OCI-LY1 (cell line): ENCODE results near the gene NF2.

Experiments
- H2AFZ ChIP-seq: fragments of 200-600 bp; sonication (generic), shearing (Covaris generic); 2 replicates; pipeline ENCODE4 v1.6.0; 2014; ENCODE audit warnings: antibody characterized with exemption, mild to moderate bottlenecking, low read length
- H3F3A ChIP-seq: fragments of 200-600 bp; sonication (generic), shearing (Covaris generic); 2 replicates; pipeline ENCODE4 v1.6.0; 2014; ENCODE audit warnings: mild to moderate bottlenecking, antibody characterized with exemption, low read length, moderate library complexity; ENCODE audit not compliant: insufficient read depth
- H3K27ac ChIP-seq: fragments of 200-600 bp; sonication (generic); 2 replicates; pipeline ENCODE4 v1.5.1; 2014; ENCODE audit warnings: low read length, mixed run types, mild to moderate bottlenecking, low read depth; ENCODE audit not compliant: poor library complexity, severe bottlenecking
- H3K27me3 ChIP-seq: fragments of 200-600 bp; sonication (generic); 2 replicates; pipeline ENCODE4 v1.6.0; 2014; ENCODE audit warnings: antibody characterized with exemption, mild to moderate bottlenecking, low read length, moderate library complexity; ENCODE audit not compliant: insufficient read depth
- H3K36me3 ChIP-seq: fragments of 200-600 bp; sonication (generic); 2 replicates; pipeline ENCODE4 v1.6.1; 2014; ENCODE audit warnings: mild to moderate bottlenecking, antibody characterized with exemption, low read length, moderate library complexity, mixed read lengths; ENCODE audit not compliant: insufficient read depth
- H3K4me1 ChIP-seq: fragments of 200-600 bp; sonication (generic); 2 replicates; pipeline ENCODE4 v1.5.1; 2014; ENCODE audit warnings: mild to moderate bottlenecking, low read length, moderate library complexity; ENCODE audit not compliant: insufficient read depth, severe bottlenecking
- H3K4me2 ChIP-seq: fragments of 200-600 bp; sonication (generic), shearing (Covaris generic); 2 replicates; pipeline ENCODE4 v1.6.1; 2014; ENCODE audit warnings: low read length
- H3K4me3 ChIP-seq: fragments of 200-600 bp; sonication (generic); 2 replicates; pipeline ENCODE4 v1.5.1; 2014; ENCODE audit warnings: low read length, low read depth, mild to moderate bottlenecking, mixed read lengths; ENCODE audit not compliant: poor library complexity, severe bottlenecking
- H3K79me2 ChIP-seq: fragments of 200-600 bp; shearing (Covaris generic); 2 replicates; pipeline ENCODE4 v1.6.1; 2016; ENCODE audit warnings: mixed run types, low read length, mixed read lengths; ENCODE audit not compliant: insufficient read depth
- H3K9ac ChIP-seq: fragments of 200-600 bp; sonication (generic), shearing (Covaris generic); 2 replicates; pipeline ENCODE4 v1.6.1; 2014; ENCODE audit warnings: mild to moderate bottlenecking, low read length, mixed read lengths
- H3K9me2 ChIP-seq: fragments of 200-600 bp; sonication (generic), shearing (Covaris generic); 2 replicates; pipeline ENCODE4 v1.6.1; 2014; ENCODE audit warnings: low read depth, mild to moderate bottlenecking, low read length, mixed read lengths
- H3K9me3 ChIP-seq: fragments of 200-600 bp; shearing (Covaris generic); 2 replicates; pipeline ENCODE4 v1.6.1; 2014; ENCODE audit warnings: low read length, mixed read lengths
- H4K20me1 ChIP-seq: fragments of 200-600 bp; sonication (generic), shearing (Covaris generic); 2 replicates; pipeline ENCODE4 v1.6.0; 2016; ENCODE audit warnings: mild to moderate bottlenecking, low read length; ENCODE audit not compliant: insufficient read depth
- EZH2 ChIP-seq: fragments of 200-600 bp; sonication (generic), shearing (Covaris generic); IDR thresholded peaks from 2 replicates; pipeline ENCODE4 v1.8.0; 2017; ENCODE audit warnings: borderline replicate concordance, mixed run types, mild to moderate bottlenecking, antibody characterized with exemption, low read length, moderate library complexity, mixed read lengths
- TF ChIP-seq, protein P1 (sequence below): fragments of 200-600 bp; sonication (generic), shearing (Covaris generic); IDR thresholded peaks from 2 replicates; pipeline ENCODE4 v1.5.1; 2017; ENCODE audit warnings: mild to moderate bottlenecking, antibody characterized with exemption, low read length, moderate library complexity, mixed read lengths

NF2 gene

DNA sequence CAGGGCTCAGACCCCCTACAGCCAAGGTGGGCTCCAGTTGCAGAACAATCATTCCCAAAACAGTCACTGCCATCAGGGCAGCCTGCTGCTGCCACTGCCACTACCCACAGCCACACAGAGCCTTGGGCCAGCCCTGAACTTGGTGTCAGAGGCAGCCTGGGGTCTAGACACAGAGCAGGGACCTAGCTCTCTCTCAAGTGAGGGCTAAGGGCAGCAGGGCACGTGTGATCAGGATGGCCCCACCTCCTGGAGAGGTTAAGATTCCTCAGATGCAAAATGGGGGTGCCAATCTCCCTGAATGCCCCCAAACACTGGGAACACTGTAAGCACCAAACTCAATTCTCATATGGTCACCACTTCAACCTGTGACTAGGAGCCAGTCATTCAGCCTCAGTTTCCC, 132.0 kb downstream of the NF2 start:
- H4K20me1 ChIP-seq = no peaks in the 10 kb centered on the region
- no peaks in the 10 kb centered on the region for H3K79me2 ChIP-seq
- no peak overlapping the region for H2AFZ ChIP-seq
- H3F3A ChIP-seq = no peaks in the 10 kb centered on the region
- H3K9ac ChIP-seq = no peak overlapping the region
- H3K4me1 ChIP-seq = no peaks in the 10 kb centered on the region
- no peak overlapping the region for H3K27ac ChIP-seq
- H3K9me3 ChIP-seq = no peaks in the 10 kb centered on the region
- 0 out of 2 replicates have a peak, but pooled peaks cover 6% of the 10 kb centered on the region for H3K36me3 ChIP-seq
- no peak overlapping the region for H3K4me2 ChIP-seq
- no peak for TF ChIP-seq EZH2
- TF ChIP-seq, protein P1, sequence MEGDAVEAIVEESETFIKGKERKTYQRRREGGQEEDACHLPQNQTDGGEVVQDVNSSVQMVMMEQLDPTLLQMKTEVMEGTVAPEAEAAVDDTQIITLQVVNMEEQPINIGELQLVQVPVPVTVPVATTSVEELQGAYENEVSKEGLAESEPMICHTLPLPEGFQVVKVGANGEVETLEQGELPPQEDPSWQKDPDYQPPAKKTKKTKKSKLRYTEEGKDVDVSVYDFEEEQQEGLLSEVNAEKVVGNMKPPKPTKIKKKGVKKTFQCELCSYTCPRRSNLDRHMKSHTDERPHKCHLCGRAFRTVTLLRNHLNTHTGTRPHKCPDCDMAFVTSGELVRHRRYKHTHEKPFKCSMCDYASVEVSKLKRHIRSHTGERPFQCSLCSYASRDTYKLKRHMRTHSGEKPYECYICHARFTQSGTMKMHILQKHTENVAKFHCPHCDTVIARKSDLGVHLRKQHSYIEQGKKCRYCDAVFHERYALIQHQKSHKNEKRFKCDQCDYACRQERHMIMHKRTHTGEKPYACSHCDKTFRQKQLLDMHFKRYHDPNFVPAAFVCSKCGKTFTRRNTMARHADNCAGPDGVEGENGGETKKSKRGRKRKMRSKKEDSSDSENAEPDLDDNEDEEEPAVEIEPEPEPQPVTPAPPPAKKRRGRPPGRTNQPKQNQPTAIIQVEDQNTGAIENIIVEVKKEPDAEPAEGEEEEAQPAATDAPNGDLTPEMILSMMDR = no peak
- H3K4me3 ChIP-seq = no peak overlapping the region
- no peaks in the 10 kb centered on the region for H3K27me3 ChIP-seq
- H3K9me2 ChIP-seq = no peaks in the 10 kb centered on the region

GRCh38 chr22:29737251-29738117, 134.1 kb downstream of the NF2 start:
- no peak overlapping the region for H2AFZ ChIP-seq
- no peaks in the 10 kb centered on the region for H3K9me2 ChIP-seq
- no peak overlapping the region for H3K27ac ChIP-seq
- no peak overlapping the region for H3K9ac ChIP-seq
- no peak overlapping the region for H3K4me3 ChIP-seq
- 0 out of 2 replicates have a peak, but pooled peaks cover 6% of the 10 kb centered on the region for H3K36me3 ChIP-seq
- H3K27me3 ChIP-seq = no peaks in the 10 kb centered on the region
- no peaks in the 10 kb centered on the region for H3K9me3 ChIP-seq
- TF ChIP-seq, protein P1 = no peak
- TF ChIP-seq EZH2 = no peak
- no peaks in the 10 kb centered on the region for H3K4me1 ChIP-seq
- H3F3A ChIP-seq = no peaks in the 10 kb centered on the region
- no peaks in the 10 kb centered on the region for H3K79me2 ChIP-seq
- no peak overlapping the region for H3K4me2 ChIP-seq
- no peaks in the 10 kb centered on the region for H4K20me1 ChIP-seq

DNA sequence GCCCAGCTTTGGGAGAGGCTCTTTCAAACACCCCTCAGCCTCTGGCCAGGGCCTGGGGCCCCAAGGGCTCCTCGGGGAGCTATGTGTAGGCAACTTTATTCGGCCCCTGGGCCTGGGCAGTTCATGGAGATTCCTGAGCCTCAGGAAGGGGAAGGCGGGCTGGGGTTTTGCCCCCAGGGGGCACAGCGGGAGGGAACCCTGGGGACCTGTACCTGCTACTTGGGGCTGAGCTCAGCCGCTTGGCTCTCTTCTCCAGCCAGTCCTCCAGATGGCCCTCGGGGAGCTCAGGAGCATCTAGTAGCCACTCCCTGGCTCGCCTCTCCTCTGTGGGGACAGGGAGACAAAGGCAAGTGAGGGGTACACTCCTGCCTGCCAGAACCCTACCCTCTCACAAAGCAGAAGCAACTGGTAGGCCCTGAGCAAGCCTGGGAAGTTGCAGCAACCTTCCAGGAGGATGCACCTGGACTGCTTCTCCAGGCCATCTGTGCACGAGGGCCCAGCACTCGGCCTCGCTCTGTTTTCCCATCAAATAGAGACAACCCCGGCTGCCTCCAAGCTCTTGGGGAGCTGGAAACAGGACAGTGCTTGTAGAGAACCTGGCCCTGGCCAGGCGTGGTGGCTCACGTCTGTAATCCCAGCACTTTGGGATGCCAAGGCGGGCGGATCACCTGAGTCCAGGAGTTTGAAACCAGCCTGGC, 134.8 kb downstream of the NF2 start:
- Histone ChIP-seq H2AFZ (no peak overlapping the region), H3K4me3 (no peak overlapping the region), H3K79me2 (no peaks in the 10 kb centered on the region), H3K4me1 (no peaks in the 10 kb centered on the region), H3K4me2 (no peak overlapping the region), H3F3A (no peaks in the 10 kb centered on the region), H3K9me3 (no peaks in the 10 kb centered on the region), H3K36me3 (0 out of 2 replicates have a peak, but pooled peaks cover 6% of the 10 kb centered on the region), H4K20me1 (no peaks in the 10 kb centered on the region), H3K9me2 (no peaks in the 10 kb centered on the region), H3K27me3 (no peaks in the 10 kb centered on the region), H3K9ac (no peak overlapping the region), H3K27ac (no peak overlapping the region)
- TF ChIP-seq, protein P1 = no peak
- TF ChIP-seq EZH2 = no peak
